ENCODE measurements around the gene SNX9. TPM values are rescaled to one million over a fixed set of nuclear protein-coding genes. Genes with fewer than 3 reads are reported as not detected.
A peak's percentile ranks its signal among the peaks of the same experiment; 100 is the strongest.

SNX9 gene
- total RNA-seq, 2 donors from 2014 or later: 37.3 to 81.7 TPM

GRCh38 chr6:157838718-157839430, 15.8 kb downstream of the SNX9 start:
- Histone ChIP-seq H3K9ac (ENCODE audit: low read depth in 2 of 2, low read length in 2 of 2) (no peak overlapping the region), H3K27ac (no peak overlapping the region), H3K36me3 (no peaks in the 10 kb centered on the region), H3K9me3 (no peaks in the 10 kb centered on the region), H3K27me3 (no peaks in the 10 kb centered on the region), H3K4me3 (no peak overlapping the region), H3K4me1 (peaks cover 6% of the 10 kb centered on the region)
- DNase-seq: no peak
- intact Hi-C loops (cut with DNase I): no loop called here
- TF ChIP-seq CTCF (IDR thresholded peaks at IDR 0.05): no peak

GRCh38 chr6:157839606-157840005, 16.6 kb downstream of the SNX9 start:
- no peak for DNase-seq
- H3K27me3 ChIP-seq: no peaks in the 10 kb centered on the region
- H3K9me3 ChIP-seq: no peaks in the 10 kb centered on the region
- H3K4me3 ChIP-seq: no peak overlapping the region
- no peak overlapping the region for H3K27ac ChIP-seq
- H3K36me3 ChIP-seq: no peaks in the 10 kb centered on the region
- intact Hi-C loops (cut with DNase I): no loop called here
- H3K4me1 ChIP-seq: peaks cover 6% of the 10 kb centered on the region
- H3K9ac ChIP-seq (ENCODE audit: low read depth in 2 of 2, low read length in 2 of 2): no peak overlapping the region
- no peak for TF ChIP-seq CTCF (IDR thresholded peaks at IDR 0.05)

GRCh38 chr6:157840261-157840660, 17.2 kb downstream of the SNX9 start:
- intact Hi-C loops (cut with DNase I): no loop called here
- Histone ChIP-seq H3K27ac (no peak overlapping the region), H3K4me3 (no peak overlapping the region), H3K4me1 (peaks cover 6% of the 10 kb centered on the region), H3K9ac (ENCODE audit: low read depth in 2 of 2, low read length in 2 of 2) (no peak overlapping the region), H3K9me3 (no peaks in the 10 kb centered on the region), H3K27me3 (no peaks in the 10 kb centered on the region), H3K36me3 (no peaks in the 10 kb centered on the region)
- TF ChIP-seq CTCF (IDR thresholded peaks at IDR 0.05): no peak
- no peak for DNase-seq

GRCh38 chr6:157840776-157841175, 17.7 kb downstream of the SNX9 start:
- no peaks in the 10 kb centered on the region for H3K27me3 ChIP-seq
- H3K4me1 ChIP-seq: peaks cover 6% of the 10 kb centered on the region
- no peaks in the 10 kb centered on the region for H3K9me3 ChIP-seq
- no peak overlapping the region for H3K4me3 ChIP-seq
- no peaks in the 10 kb centered on the region for H3K36me3 ChIP-seq
- no peak overlapping the region for H3K27ac ChIP-seq
- H3K9ac ChIP-seq (ENCODE audit: low read depth in 2 of 2, low read length in 2 of 2): no peak overlapping the region
- DNase-seq: no peak
- intact Hi-C loops (cut with DNase I): no loop called here
- TF ChIP-seq CTCF (IDR thresholded peaks at IDR 0.05): no peak

- intact Hi-C loops (cut with DNase I): no loop called here
- no peak for TF ChIP-seq CTCF (IDR thresholded peaks at IDR 0.05)
- no peaks in the 10 kb centered on the region for H3K27me3 ChIP-seq
- H3K4me1 ChIP-seq: peaks cover 6% of the 10 kb centered on the region
- no peaks in the 10 kb centered on the region for H3K36me3 ChIP-seq
- H3K9me3 ChIP-seq: no peaks in the 10 kb centered on the region
- DNase-seq: peak; percentile 48
- H3K4me3 ChIP-seq: no peak overlapping the region
- no peak overlapping the region for H3K9ac ChIP-seq (ENCODE audit: low read depth in 2 of 2, low read length in 2 of 2)
- no peak overlapping the region for H3K27ac ChIP-seq
Observed at GRCh38 chr6:157841211-157841840, 18.3 kb downstream of the SNX9 start.
